Panc1 (cell line): ENCODE data around the gene APPL2. TPM values are rescaled to one million over a fixed set of nuclear protein-coding genes. Genes with fewer than 3 reads are reported as not detected.

Source experiments
- ATAC-seq: fragments of 200-7000 bp; cut with Tn5 transposase; 2 replicates; pipeline ENCODE4 v1.9.1; 2020; ENCODE audit warnings: mild to moderate bottlenecking, moderate library complexity
- BruUV-seq: library from RNA; stranded (reverse); fragments of 400-500 nt; replicated peaks from 2 replicates; lab custom pipeline; 2021; lab: Mats Ljungman, UMichigan
- CTCF ChIA-PET: fragments of 300-600 bp; sonication (Branson Sonifier 250); formaldehyde crosslinking; loops from one replicate; lab custom pipeline; 2022; ENCODE audit warnings: antibody characterized with exemption; lab: Charles Lee
- POLR2A ChIA-PET: fragments of 300-600 bp; sonication (Branson Sonifier 250); formaldehyde crosslinking; loops from one replicate; lab custom pipeline; 2022; ENCODE audit warnings: antibody characterized with exemption; lab: Charles Lee
- DNase-seq: peaks from one replicate; pipeline ENCODE4 v3.0.0-alpha.2; 2010; ENCODE audit warnings: low read depth, low spot score
- H3K27ac ChIP-seq: 2 replicates; pipeline ENCODE4 v1.5.1; 2011; ENCODE audit warnings: mild to moderate bottlenecking, low read length, inconsistent platforms
- H3K27me3 ChIP-seq: fragments of 200-500 bp; sonication (Bioruptor generic); 2 replicates; pipeline ENCODE4 v1.6.0; 2014; ENCODE audit warnings: low read length, inconsistent platforms; ENCODE audit not compliant: control insufficient read depth, insufficient read depth
- H3K36me3 ChIP-seq: fragments of 200-500 bp; sonication (Bioruptor generic); 2 replicates; pipeline ENCODE4 v1.5.1; 2014; ENCODE audit warnings: inconsistent platforms, mild to moderate bottlenecking, low read length, moderate library complexity; ENCODE audit not compliant: control insufficient read depth, insufficient read depth
- H3K4me1 ChIP-seq: 2 replicates; pipeline ENCODE4 v1.5.1; 2011; ENCODE audit warnings: inconsistent platforms, mild to moderate bottlenecking, low read length, moderate library complexity; ENCODE audit not compliant: control insufficient read depth, insufficient read depth
- H3K4me3 ChIP-seq, 2 experiments: 2 replicates each; pipeline ENCODE4 v1.5.1; 2011 to 2012; ENCODE audit warnings: low read depth in 2 of 2, low read length in 2 of 2, mild to moderate bottlenecking in 2 of 2, inconsistent platforms in 1 of 2, moderate library complexity in 1 of 2
- H3K9me3 ChIP-seq: fragments of 200-500 bp; sonication (Bioruptor generic); 2 replicates; pipeline ENCODE4 v1.5.1; 2014; ENCODE audit warnings: low read depth, mild to moderate bottlenecking, inconsistent platforms, low read length, moderate library complexity; ENCODE audit not compliant: control insufficient read depth, insufficient read depth
- POLR2AphosphoS5 ChIP-seq: IDR thresholded peaks from 2 replicates; pipeline ENCODE4 v1.6.1; 2012; ENCODE audit warnings: mild to moderate bottlenecking, low read depth, low read length, moderate library complexity
- SIN3A ChIP-seq: IDR thresholded peaks from 2 replicates; pipeline ENCODE4 v1.6.1; 2012; ENCODE audit warnings: low read depth, mild to moderate bottlenecking, low read length, moderate library complexity, borderline replicate concordance; ENCODE audit not compliant: insufficient read depth
- TCF7L2 ChIP-seq: IDR thresholded peaks from 2 replicates; pipeline ENCODE4 v1.6.1; 2011; ENCODE audit warnings: mild to moderate bottlenecking, low read depth, low read length, inconsistent platforms
- in situ Hi-C: cut with HindIII; loops from 2 replicates; pipeline ENCODE4 v1.10.0; 2016; ENCODE audit warnings: low sequenced_read_pairs, low pct_unique_long_range_greater_than_20kb
- intact Hi-C: fragments of 100-400 bp; cut with micrococcal nuclease; formaldehyde crosslinking; loops from one replicate; pipeline ENCODE4 v1.10.0; 2022; ENCODE audit not compliant: unreplicated experiment
- total RNA-seq: library from RNA; stranded (reverse); gene quantifications from one replicate; pipeline ENCODE4 v1.2.1, GENCODE V29; 2021; ENCODE audit not compliant: unreplicated experiment
- TF ChIP-seq, protein P1 (sequence below), 2 experiments: IDR thresholded peaks; 2 replicates each; pipeline ENCODE4 v1.6.1; 2011 to 2012; ENCODE audit warnings: low read depth in 2 of 2, control low read depth in 1 of 2, low read length in 1 of 2, mild to moderate bottlenecking in 1 of 2, moderate library complexity in 1 of 2; ENCODE audit not compliant: insufficient read depth in 1 of 2
- TF ChIP-seq, protein P2 (sequence below): fragments of 450-650 bp; IDR thresholded peaks from 2 replicates; pipeline ENCODE4 v1.5.1; 2017; ENCODE audit warnings: mild to moderate bottlenecking

The APPL2 gene
- total RNA-seq, 1 experiment from 2014 or later, result 21.2 TPM

DNA sequence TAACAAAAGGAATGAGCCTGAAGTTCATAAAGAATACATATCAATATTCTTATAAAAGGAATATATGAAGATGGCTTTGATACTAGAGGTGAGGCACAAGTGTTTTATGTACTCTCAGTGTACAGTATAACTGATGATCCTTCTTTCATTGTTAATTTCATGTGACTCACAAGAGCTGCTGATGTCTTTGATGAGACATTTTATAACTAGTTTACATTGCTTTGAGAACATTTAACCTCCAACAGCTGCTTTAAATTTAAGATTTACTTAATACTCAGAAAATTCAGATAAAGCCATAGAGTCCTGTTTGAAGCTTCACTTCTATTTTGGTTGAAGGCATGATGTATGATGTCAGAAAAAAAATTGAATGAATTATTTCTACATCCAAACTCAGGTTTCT is 68.6 kb downstream of the APPL2 start:
- Histone ChIP-seq H3K27me3 (no peaks in the 10 kb centered on the region), H3K36me3 (peaks cover 54% of the 10 kb centered on the region), H3K4me1 (no peaks in the 10 kb centered on the region), H3K27ac (no peak overlapping the region), H3K4me3 (no peak overlapping the region), H3K9me3 (no peaks in the 10 kb centered on the region)
- TF ChIP-seq, protein P1, sequence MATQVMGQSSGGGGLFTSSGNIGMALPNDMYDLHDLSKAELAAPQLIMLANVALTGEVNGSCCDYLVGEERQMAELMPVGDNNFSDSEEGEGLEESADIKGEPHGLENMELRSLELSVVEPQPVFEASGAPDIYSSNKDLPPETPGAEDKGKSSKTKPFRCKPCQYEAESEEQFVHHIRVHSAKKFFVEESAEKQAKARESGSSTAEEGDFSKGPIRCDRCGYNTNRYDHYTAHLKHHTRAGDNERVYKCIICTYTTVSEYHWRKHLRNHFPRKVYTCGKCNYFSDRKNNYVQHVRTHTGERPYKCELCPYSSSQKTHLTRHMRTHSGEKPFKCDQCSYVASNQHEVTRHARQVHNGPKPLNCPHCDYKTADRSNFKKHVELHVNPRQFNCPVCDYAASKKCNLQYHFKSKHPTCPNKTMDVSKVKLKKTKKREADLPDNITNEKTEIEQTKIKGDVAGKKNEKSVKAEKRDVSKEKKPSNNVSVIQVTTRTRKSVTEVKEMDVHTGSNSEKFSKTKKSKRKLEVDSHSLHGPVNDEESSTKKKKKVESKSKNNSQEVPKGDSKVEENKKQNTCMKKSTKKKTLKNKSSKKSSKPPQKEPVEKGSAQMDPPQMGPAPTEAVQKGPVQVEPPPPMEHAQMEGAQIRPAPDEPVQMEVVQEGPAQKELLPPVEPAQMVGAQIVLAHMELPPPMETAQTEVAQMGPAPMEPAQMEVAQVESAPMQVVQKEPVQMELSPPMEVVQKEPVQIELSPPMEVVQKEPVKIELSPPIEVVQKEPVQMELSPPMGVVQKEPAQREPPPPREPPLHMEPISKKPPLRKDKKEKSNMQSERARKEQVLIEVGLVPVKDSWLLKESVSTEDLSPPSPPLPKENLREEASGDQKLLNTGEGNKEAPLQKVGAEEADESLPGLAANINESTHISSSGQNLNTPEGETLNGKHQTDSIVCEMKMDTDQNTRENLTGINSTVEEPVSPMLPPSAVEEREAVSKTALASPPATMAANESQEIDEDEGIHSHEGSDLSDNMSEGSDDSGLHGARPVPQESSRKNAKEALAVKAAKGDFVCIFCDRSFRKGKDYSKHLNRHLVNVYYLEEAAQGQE (IDR thresholded peaks at IDR 0.05; ENCODE audit: insufficient read depth in 1 of 2, low read depth in 2 of 2, low read length in 1 of 2), result no peak
- TF ChIP-seq POLR2AphosphoS5 (no peak), SIN3A (no peak), TCF7L2 (no peak)
- TF ChIP-seq, protein P2, sequence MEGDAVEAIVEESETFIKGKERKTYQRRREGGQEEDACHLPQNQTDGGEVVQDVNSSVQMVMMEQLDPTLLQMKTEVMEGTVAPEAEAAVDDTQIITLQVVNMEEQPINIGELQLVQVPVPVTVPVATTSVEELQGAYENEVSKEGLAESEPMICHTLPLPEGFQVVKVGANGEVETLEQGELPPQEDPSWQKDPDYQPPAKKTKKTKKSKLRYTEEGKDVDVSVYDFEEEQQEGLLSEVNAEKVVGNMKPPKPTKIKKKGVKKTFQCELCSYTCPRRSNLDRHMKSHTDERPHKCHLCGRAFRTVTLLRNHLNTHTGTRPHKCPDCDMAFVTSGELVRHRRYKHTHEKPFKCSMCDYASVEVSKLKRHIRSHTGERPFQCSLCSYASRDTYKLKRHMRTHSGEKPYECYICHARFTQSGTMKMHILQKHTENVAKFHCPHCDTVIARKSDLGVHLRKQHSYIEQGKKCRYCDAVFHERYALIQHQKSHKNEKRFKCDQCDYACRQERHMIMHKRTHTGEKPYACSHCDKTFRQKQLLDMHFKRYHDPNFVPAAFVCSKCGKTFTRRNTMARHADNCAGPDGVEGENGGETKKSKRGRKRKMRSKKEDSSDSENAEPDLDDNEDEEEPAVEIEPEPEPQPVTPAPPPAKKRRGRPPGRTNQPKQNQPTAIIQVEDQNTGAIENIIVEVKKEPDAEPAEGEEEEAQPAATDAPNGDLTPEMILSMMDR, result no peak
- ChIA-PET POLR2A (no interaction called here), CTCF (no interaction called here)
- intact Hi-C loops, result no loop called here
- DNase-seq, result no peak
- ATAC-seq, result no peak
- BruUV-seq, result no TSS peak
- in situ Hi-C loops, result no loop called here

DNA sequence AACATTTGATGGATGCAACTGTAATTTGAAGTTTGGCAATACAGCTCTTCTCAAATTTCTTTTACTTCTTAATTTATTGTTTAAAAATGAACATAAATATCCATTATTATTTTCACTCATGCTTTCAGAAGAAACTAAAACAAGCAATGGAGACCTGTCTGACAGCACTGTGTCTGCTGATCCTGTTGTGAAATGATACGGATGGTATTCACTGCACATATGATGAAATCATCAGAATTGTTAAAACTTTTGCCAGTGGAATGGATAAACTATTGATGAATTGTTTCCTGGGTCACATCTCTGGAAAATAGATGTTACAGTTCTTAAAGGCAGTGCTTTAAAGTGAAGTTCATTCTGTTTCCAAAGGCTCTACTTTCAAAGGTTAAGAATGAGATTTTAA is 69.2 kb downstream of the APPL2 start:
- DNase-seq (no peak), ATAC-seq (no peak)
- Histone ChIP-seq H3K27ac (no peak overlapping the region), H3K9me3 (no peaks in the 10 kb centered on the region), H3K27me3 (no peaks in the 10 kb centered on the region), H3K4me1 (no peaks in the 10 kb centered on the region), H3K36me3 (peaks cover 58% of the 10 kb centered on the region), H3K4me3 (no peak overlapping the region)
- BruUV-seq, result no TSS peak
- CTCF ChIA-PET, result no interaction called here
- POLR2A ChIA-PET, result no interaction called here
- TF ChIP-seq, protein P2, result no peak
- no peak for TF ChIP-seq POLR2AphosphoS5
- in situ Hi-C loops (no loop called here), intact Hi-C loops (no loop called here)

DNA sequence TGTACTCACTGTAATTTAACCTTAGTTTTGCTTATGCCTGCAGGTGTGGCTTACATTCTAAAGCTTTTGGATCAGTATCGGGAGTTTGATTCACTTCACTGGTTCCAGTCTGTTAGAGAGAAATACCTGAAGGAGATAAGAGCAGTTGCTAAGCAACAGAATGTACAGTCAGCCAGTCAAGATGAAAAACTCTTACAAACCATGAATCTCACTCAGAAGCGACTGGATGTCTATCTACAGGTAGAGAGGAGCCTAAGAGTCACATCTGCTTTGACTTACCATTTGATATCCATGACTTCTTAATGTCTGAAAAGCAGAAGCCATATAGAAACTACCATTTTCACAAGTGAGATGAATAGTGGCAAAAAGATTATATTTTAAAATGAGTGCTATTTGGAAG is 71.9 kb downstream of the APPL2 start:
- Histone ChIP-seq H3K27ac (no peak overlapping the region), H3K9me3 (no peaks in the 10 kb centered on the region), H3K4me1 (no peaks in the 10 kb centered on the region), H3K27me3 (no peaks in the 10 kb centered on the region), H3K36me3 (peaks cover 69% of the 10 kb centered on the region), H3K4me3 (no peak overlapping the region)
- ChIA-PET CTCF (no interaction called here), POLR2A (no interaction called here)
- ATAC-seq (no peak), DNase-seq (no peak)
- TF ChIP-seq, protein P1 (IDR thresholded peaks at IDR 0.05; ENCODE audit: insufficient read depth in 1 of 2, low read depth in 2 of 2, low read length in 1 of 2), result no peak
- TF ChIP-seq SIN3A (no peak), TCF7L2 (no peak), POLR2AphosphoS5 (no peak)
- TF ChIP-seq, protein P2, result no peak
- no TSS peak for BruUV-seq
- intact Hi-C loops, result no loop called here
- in situ Hi-C loops, result no loop called here
